HEK293T (cell line): ENCODE results near the gene ADGRL3.

Experiments
- FOXK2 ChIP-seq: fragments of 450-650 bp; IDR thresholded peaks from 2 replicates; pipeline ENCODE4 v1.6.1; 2016; ENCODE audit warnings: mild to moderate bottlenecking
- FOXM1 ChIP-seq: fragments of 450-650 bp; IDR thresholded peaks from 2 replicates; pipeline ENCODE4 v1.6.1; 2017; ENCODE audit warnings: mild to moderate bottlenecking, borderline replicate concordance
- NFRKB ChIP-seq: fragments of 450-650 bp; IDR thresholded peaks from 2 replicates; pipeline ENCODE4 v1.6.1; 2016; ENCODE audit warnings: mild to moderate bottlenecking, moderate library complexity
- SP1 ChIP-seq: fragments of 450-650 bp; IDR thresholded peaks from 2 replicates; pipeline ENCODE4 v1.6.1; 2017
- TARDBP ChIP-seq: fragments of 450-650 bp; IDR thresholded peaks from 2 replicates; pipeline ENCODE4 v1.6.1; 2016
- ZNF384 ChIP-seq: fragments of 450-650 bp; IDR thresholded peaks from 2 replicates; pipeline ENCODE4 v1.6.1; 2016

DNA sequence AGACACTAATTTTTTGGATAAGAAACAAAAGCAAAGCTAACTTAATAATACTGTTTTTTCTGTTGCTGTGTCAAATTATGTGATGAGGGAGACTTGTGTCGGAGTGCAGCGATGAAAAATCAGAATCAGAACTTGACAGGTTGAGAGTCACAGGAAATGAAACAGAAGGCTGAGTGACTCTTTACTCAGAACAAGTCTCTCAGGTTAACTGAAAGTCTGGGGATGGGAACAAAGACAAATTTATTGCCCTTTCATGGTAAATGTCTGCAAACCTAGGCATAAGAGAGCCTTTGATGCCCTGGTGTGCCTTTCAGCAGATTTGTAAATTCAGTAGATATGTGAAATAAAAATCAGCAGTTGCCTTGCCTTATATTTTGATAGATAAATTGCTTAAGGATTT lies 96.0 kb downstream of the ADGRL3 start:
- no peak for TF ChIP-seq ZNF384
- no peak for TF ChIP-seq FOXM1
- TF ChIP-seq SP1: no peak
- no peak for TF ChIP-seq FOXK2
- TF ChIP-seq NFRKB: no peak
- no peak for TF ChIP-seq TARDBP
